SK-N-SH treated with all-trans-retinoic acid at 6 μM for 48 hours (cell line): ENCODE measurements around the gene LPIN2.

Source experiments
- ZNF70 ChIP-seq: fragments of 450-650 bp; formaldehyde crosslinking; IDR thresholded peaks from 2 replicates; pipeline ENCODE4 v1.5.0; 2020; ENCODE audit warnings: mild to moderate bottlenecking, moderate library complexity
- ZNF8 ChIP-seq: fragments of 450-650 bp; formaldehyde crosslinking; IDR thresholded peaks from 2 replicates; pipeline ENCODE4 v1.5.0; 2020; ENCODE audit warnings: mild to moderate bottlenecking, moderate library complexity
- TF ChIP-seq, protein P1 (sequence below): fragments of 250-450 bp; sonication (Bioruptor Pico); IDR thresholded peaks from 2 replicates; pipeline ENCODE4 v1.8.0; 2020; ENCODE audit warnings: mild to moderate bottlenecking, moderate library complexity, borderline replicate concordance
- TF ChIP-seq, protein P2 (sequence below): fragments of 250-450 bp; sonication (Bioruptor Pico); IDR thresholded peaks from 2 replicates; pipeline ENCODE4 v1.8.0; 2021; ENCODE audit warnings: low read depth, mild to moderate bottlenecking, moderate library complexity, borderline replicate concordance

DNA sequence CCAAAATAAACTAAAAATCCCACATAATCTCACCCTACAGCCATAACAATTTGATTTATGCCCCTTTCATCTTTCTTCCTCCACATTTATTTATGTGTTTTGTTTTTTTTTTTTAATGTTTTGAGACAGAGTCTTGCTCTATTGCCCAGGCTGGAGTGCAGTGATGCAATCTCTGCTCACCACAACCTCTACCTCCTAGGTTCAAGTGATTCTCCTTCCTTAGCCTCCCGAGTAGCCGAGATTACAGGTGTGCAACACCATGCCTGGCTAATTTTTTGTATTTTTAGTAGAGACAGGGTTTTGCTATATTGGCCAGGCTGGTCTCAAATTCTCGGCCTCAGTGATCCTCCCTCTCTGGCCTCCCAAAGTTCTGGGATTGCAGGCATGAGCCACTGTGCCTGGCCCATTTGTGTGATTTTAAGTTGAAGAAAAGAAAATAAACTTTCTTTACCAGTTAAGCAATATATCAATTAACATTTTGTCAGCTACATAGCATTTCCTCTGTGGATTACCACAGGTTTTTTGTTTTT lies 35.9 kb upstream of the LPIN2 start:
- TF ChIP-seq, protein P1, sequence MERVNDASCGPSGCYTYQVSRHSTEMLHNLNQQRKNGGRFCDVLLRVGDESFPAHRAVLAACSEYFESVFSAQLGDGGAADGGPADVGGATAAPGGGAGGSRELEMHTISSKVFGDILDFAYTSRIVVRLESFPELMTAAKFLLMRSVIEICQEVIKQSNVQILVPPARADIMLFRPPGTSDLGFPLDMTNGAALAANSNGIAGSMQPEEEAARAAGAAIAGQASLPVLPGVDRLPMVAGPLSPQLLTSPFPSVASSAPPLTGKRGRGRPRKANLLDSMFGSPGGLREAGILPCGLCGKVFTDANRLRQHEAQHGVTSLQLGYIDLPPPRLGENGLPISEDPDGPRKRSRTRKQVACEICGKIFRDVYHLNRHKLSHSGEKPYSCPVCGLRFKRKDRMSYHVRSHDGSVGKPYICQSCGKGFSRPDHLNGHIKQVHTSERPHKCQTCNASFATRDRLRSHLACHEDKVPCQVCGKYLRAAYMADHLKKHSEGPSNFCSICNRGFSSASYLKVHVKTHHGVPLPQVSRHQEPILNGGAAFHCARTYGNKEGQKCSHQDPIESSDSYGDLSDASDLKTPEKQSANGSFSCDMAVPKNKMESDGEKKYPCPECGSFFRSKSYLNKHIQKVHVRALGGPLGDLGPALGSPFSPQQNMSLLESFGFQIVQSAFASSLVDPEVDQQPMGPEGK (CRISPR knock-in tag) = no peak
- TF ChIP-seq ZNF8 (CRISPR knock-in tag) (no peak), ZNF70 (CRISPR knock-in tag) (no peak)
- TF ChIP-seq, protein P2, sequence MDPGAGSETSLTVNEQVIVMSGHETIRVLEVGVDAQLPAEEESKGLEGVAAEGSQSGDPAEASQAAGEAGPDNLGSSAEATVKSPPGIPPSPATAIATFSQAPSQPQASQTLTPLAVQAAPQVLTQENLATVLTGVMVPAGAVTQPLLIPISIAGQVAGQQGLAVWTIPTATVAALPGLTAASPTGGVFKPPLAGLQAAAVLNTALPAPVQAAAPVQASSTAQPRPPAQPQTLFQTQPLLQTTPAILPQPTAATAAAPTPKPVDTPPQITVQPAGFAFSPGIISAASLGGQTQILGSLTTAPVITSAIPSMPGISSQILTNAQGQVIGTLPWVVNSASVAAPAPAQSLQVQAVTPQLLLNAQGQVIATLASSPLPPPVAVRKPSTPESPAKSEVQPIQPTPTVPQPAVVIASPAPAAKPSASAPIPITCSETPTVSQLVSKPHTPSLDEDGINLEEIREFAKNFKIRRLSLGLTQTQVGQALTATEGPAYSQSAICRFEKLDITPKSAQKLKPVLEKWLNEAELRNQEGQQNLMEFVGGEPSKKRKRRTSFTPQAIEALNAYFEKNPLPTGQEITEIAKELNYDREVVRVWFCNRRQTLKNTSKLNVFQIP (CRISPR knock-in tag) = no peak
